PC-3 (cell line): Measurements from ENCODE around the gene AVP.

ENCODE experiments used
- EZH2 ChIP-seq: fragments of 300-600 bp; sonication (generic); IDR thresholded peaks from one replicate; pipeline ENCODE4 v1.6.1; 2017; ENCODE audit warnings: antibody characterized with exemption, mild to moderate bottlenecking, low read length; ENCODE audit not compliant: unreplicated experiment
- EZH2phosphoT487 ChIP-seq: fragments of 300-600 bp; sonication (generic); IDR thresholded peaks from 2 replicates; pipeline ENCODE4 v1.6.1; 2018; ENCODE audit warnings: mild to moderate bottlenecking, antibody characterized with exemption, low read length, borderline replicate concordance
- TF ChIP-seq, protein P1 (sequence below): fragments of 300-600 bp; sonication (generic); conservative IDR thresholded peaks from 2 replicates; pipeline ENCODE4 v1.5.1; 2017; ENCODE audit warnings: antibody characterized with exemption, low read depth, mild to moderate bottlenecking, low read length

DNA sequence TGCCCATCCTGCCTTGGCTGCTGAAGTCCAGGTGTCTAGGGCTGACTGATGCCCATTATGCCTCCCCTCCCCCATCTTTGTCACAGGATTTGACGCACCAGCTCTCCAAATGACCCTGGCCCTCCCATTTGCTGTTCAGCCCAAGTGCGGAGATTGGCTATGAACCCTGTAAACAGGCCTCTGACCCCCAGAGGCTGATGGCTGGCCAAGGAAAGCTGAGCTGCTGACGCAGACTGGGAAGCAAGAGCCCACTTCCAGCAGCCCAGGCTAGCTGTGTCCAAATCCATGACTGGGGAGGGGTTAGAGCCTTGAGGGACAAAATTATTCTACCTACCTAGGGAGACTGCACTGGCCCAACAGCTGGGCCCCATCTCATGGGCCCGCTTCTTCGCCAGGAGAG, 41.9 kb downstream of the AVP start:
- TF ChIP-seq, protein P1, sequence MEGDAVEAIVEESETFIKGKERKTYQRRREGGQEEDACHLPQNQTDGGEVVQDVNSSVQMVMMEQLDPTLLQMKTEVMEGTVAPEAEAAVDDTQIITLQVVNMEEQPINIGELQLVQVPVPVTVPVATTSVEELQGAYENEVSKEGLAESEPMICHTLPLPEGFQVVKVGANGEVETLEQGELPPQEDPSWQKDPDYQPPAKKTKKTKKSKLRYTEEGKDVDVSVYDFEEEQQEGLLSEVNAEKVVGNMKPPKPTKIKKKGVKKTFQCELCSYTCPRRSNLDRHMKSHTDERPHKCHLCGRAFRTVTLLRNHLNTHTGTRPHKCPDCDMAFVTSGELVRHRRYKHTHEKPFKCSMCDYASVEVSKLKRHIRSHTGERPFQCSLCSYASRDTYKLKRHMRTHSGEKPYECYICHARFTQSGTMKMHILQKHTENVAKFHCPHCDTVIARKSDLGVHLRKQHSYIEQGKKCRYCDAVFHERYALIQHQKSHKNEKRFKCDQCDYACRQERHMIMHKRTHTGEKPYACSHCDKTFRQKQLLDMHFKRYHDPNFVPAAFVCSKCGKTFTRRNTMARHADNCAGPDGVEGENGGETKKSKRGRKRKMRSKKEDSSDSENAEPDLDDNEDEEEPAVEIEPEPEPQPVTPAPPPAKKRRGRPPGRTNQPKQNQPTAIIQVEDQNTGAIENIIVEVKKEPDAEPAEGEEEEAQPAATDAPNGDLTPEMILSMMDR, result no peak
- TF ChIP-seq EZH2 (no peak), EZH2phosphoT487 (no peak)
